HG03108 (cell line): ENCODE results near the gene EPM2AIP1.
"Not testable (repeated sequence)": the region's sequence is repeated elsewhere in the genome, so short reads cannot be mapped to it uniquely, and the experiment has no call there.

ENCODE experiments used
- ATAC-seq: cut with Tn5 transposase; IDR thresholded peaks from one replicate; pipeline ENCODE4 v1.9.1; 2021; ENCODE audit warnings: moderate library complexity; ENCODE audit not compliant: unreplicated experiment

Gene EPM2AIP1

GRCh38 chr3:36992806-36993325 lies at the start of gene EPM2AIP1:
Gene EPM2AIP1 (minus strand): TSS chr3:36993131. CDS start chr3:36993077, 54 bp downstream.
- peak; percentile 87 for ATAC-seq

GRCh38 chr3:37042712-37043111 lies 49.8 kb upstream of the EPM2AIP1 start:
- ATAC-seq, result not testable (repeated sequence)

- ATAC-seq, result no peak
These were observed 48.7 kb upstream of the EPM2AIP1 start for GRCh38 chr3:37041546-37042195.

- ATAC-seq, result no peak
These were observed 47.3 kb upstream of the EPM2AIP1 start for GRCh38 chr3:37040231-37040630.

GRCh38 chr3:37039161-37039846 lies 46.4 kb upstream of the EPM2AIP1 start:
- ATAC-seq, result no peak

GRCh38 chr3:37037352-37037751 lies 44.4 kb upstream of the EPM2AIP1 start:
- ATAC-seq, result no peak

- no peak for ATAC-seq
These were observed 40.0 kb upstream of the EPM2AIP1 start for GRCh38 chr3:37032961-37033360.

GRCh38 chr3:37031096-37031682 lies 38.3 kb upstream of the EPM2AIP1 start:
- ATAC-seq, result no peak

GRCh38 chr3:37030588-37030987 lies 37.7 kb upstream of the EPM2AIP1 start:
- no peak for ATAC-seq

GRCh38 chr3:37029516-37030163 lies 36.7 kb upstream of the EPM2AIP1 start:
- no peak for ATAC-seq

GRCh38 chr3:37029111-37029510 lies 36.2 kb upstream of the EPM2AIP1 start:
- ATAC-seq, result no peak

GRCh38 chr3:37028329-37028728 lies 35.4 kb upstream of the EPM2AIP1 start:
- no peak for ATAC-seq

- no peak for ATAC-seq
These were observed 33.9 kb upstream of the EPM2AIP1 start for GRCh38 chr3:37026851-37027250.

- no peak for ATAC-seq
These were observed 32.8 kb upstream of the EPM2AIP1 start for GRCh38 chr3:37025561-37026335.

- ATAC-seq, result no peak
These were observed 32.0 kb upstream of the EPM2AIP1 start for GRCh38 chr3:37024820-37025405.

- ATAC-seq, result no peak
These were observed 31.2 kb upstream of the EPM2AIP1 start for GRCh38 chr3:37024092-37024491.

GRCh38 chr3:37017683-37018082 lies 24.8 kb upstream of the EPM2AIP1 start:
- no peak for ATAC-seq

GRCh38 chr3:37016903-37017302 lies 24.0 kb upstream of the EPM2AIP1 start:
- no peak for ATAC-seq

GRCh38 chr3:37015642-37016041 lies 22.7 kb upstream of the EPM2AIP1 start:
- no peak for ATAC-seq

GRCh38 chr3:37014620-37015019 lies 21.7 kb upstream of the EPM2AIP1 start:
- no peak for ATAC-seq
